HepG2 (cell line): ENCODE data around the gene KLHDC7A. TPM values are rescaled to one million over a fixed set of nuclear protein-coding genes. Genes with fewer than 3 reads are reported as not detected.

Experiments
- ATAC-seq: fragments of 200-7000 bp; cut with Tn5 transposase; 3 replicates; pipeline ENCODE4 v1.9.1; 2020; ENCODE audit warnings: mild to moderate bottlenecking, moderate library complexity
- Bru-seq: library from RNA; stranded (reverse); fragments of 400-500 nt; gene quantifications from one replicate; lab custom pipeline; 2021; lab: Mats Ljungman, UMichigan
- BruChase-seq, 2 experiments: library from RNA; stranded (reverse); fragments of 400-500 nt; gene quantifications; one replicate each; lab custom pipeline; 2021; lab: Mats Ljungman, UMichigan
- BruUV-seq: library from RNA; stranded (reverse); fragments of 400-500 nt; replicated peaks from 2 replicates; lab custom pipeline; 2021; lab: Mats Ljungman, UMichigan
- CTCF ChIA-PET: fragments of 300-600 bp; formaldehyde crosslinking; extraction: SDS; loops from one replicate; lab custom pipeline; 2021; ENCODE audit warnings: low total read pairs, inconsistent platforms, low intra/inter-chr PET ratio; lab: Yijun Ruan, JAX
- POLR2A ChIA-PET: fragments of 350-600 bp; sonication (Branson Sonifier 250); formaldehyde crosslinking; loops from one replicate; lab custom pipeline; 2020; ENCODE audit warnings: antibody characterized with exemption, inconsistent platforms; lab: Yijun Ruan, JAX
- DNase-seq: peaks from one replicate; pipeline ENCODE4 v3.0.0-alpha.2; 2015; ENCODE audit warnings: low spot score
- FAIRE-seq: peaks from 3 replicates; lab custom pipeline; 2011; peaks lifted over from hg19 to GRCh38; lab: Jason Lieb, UNC
- H2AFZ ChIP-seq: one replicate; pipeline ENCODE4 v1.6.1; 2011; ENCODE audit warnings: low read length, inconsistent platforms
- H3K27ac ChIP-seq: fragments of 300-600 bp; 3 replicates; pipeline ENCODE4 v1.8.0; 2011; ENCODE audit warnings: mixed run types, mild to moderate bottlenecking, mixed read lengths, low read length, inconsistent platforms; ENCODE audit not compliant: insufficient read depth; ENCODE audit errors: extremely low read length
- H3K27me3 ChIP-seq, 2 experiments: fragments of 200-600 bp in 1 of 2; 2 replicates in 1 of 2; 3 replicates in 1 of 2; pipeline versions ENCODE4 v1.6.0 to v1.8.0; 2011; ENCODE audit warnings: low read length in 2 of 2, mild to moderate bottlenecking in 2 of 2, moderate library complexity in 2 of 2, inconsistent platforms in 1 of 2; ENCODE audit not compliant: insufficient read depth in 2 of 2, control insufficient read depth in 1 of 2
- H3K36me3 ChIP-seq, 2 experiments: fragments of 200-600 bp in 1 of 2; replicated peaks in 1 of 2; 2 replicates in 1 of 2; 3 replicates in 1 of 2; pipeline versions ENCODE4 v1.5.1 to v1.8.0; 2011; ENCODE audit warnings: low read length in 2 of 2, inconsistent platforms in 1 of 2; ENCODE audit not compliant: insufficient read depth in 2 of 2, control insufficient read depth in 1 of 2
- H3K4me1 ChIP-seq: 2 replicates; pipeline ENCODE4 v1.5.1; 2012; ENCODE audit warnings: low read length, inconsistent platforms; ENCODE audit not compliant: insufficient read depth
- H3K4me2 ChIP-seq: 2 replicates; pipeline ENCODE4 v1.6.0; 2011; ENCODE audit warnings: low read depth, low read length, inconsistent platforms
- H3K4me3 ChIP-seq, 3 experiments: fragments of 200-600 bp in 1 of 3; sonication (generic), shearing (Covaris generic) in 1 of 3; replicated peaks in 1 of 3; 2 replicates each; pipeline ENCODE4 v1.5.1; 2011 to 2016; ENCODE audit warnings: low read length in 3 of 3, inconsistent platforms in 2 of 3, low read depth in 2 of 3, mild to moderate bottlenecking in 2 of 3, control low read depth in 1 of 3, mixed read lengths in 1 of 3; ENCODE audit not compliant: insufficient read depth in 1 of 3
- H3K79me2 ChIP-seq: one replicate; pipeline ENCODE4 v1.6.1; 2011; ENCODE audit warnings: low read length, inconsistent platforms; ENCODE audit not compliant: insufficient read depth
- H3K9ac ChIP-seq: 2 replicates; pipeline ENCODE4 v1.6.0; 2011; ENCODE audit warnings: mild to moderate bottlenecking, low read depth, low read length, inconsistent platforms; ENCODE audit not compliant: insufficient read depth
- H3K9me3 ChIP-seq: 2 replicates; pipeline ENCODE4 v1.5.1; 2012; ENCODE audit warnings: mild to moderate bottlenecking, low read length
- H4K20me1 ChIP-seq: 2 replicates; pipeline ENCODE4 v1.6.0; 2011; ENCODE audit warnings: inconsistent platforms, mild to moderate bottlenecking, low read length, moderate library complexity; ENCODE audit not compliant: insufficient read depth
- ELF3 ChIP-seq: IDR thresholded peaks from 2 replicates; pipeline ENCODE4 v1.6.1; 2016; ENCODE audit warnings: missing genetic modification reagents, missing compliant biosample characterization
- GATAD2A ChIP-seq: IDR thresholded peaks from 2 replicates; pipeline ENCODE4 v1.6.1; 2016
- HNF4A ChIP-seq: sonication (generic); formaldehyde crosslinking; IDR thresholded peaks from 2 replicates; pipeline ENCODE4 v1.4.0; 2020; ENCODE audit warnings: missing genetic modification reagents
- NFYB ChIP-seq: sonication (generic); formaldehyde crosslinking; IDR thresholded peaks from 2 replicates; pipeline ENCODE4 v1.4.0; 2020; ENCODE audit warnings: missing genetic modification reagents
- ZNF547 ChIP-seq: sonication (generic); formaldehyde crosslinking; IDR thresholded peaks from 2 replicates; pipeline ENCODE4 v1.5.1; 2020; ENCODE audit warnings: mild to moderate bottlenecking, missing genetic modification reagents
- ZNF841 ChIP-seq: sonication (generic); formaldehyde crosslinking; IDR thresholded peaks from 2 replicates; pipeline ENCODE4 v1.8.1; 2023; ENCODE audit warnings: missing genetic modification reagents, borderline replicate concordance
- WGBS: methylation state at CpG from one replicate; pipeline ENCODE4 v1.1.6; 2017; ENCODE audit warnings: low lambda C conversion rate; 5-methylcytosine and 5-hydroxymethylcytosine counted together
- in situ Hi-C: cut with HindIII; loops from 2 replicates; pipeline ENCODE4 v1.10.0; 2017; ENCODE audit warnings: low pct_unique_long_range_greater_than_20kb; ENCODE audit not compliant: extremely low pct_ligation_motif_present
- intact Hi-C: fragments of 100-400 bp; cut with micrococcal nuclease; formaldehyde crosslinking; loops from one replicate; pipeline ENCODE4 v1.10.0; 2022; ENCODE audit not compliant: unreplicated experiment
- long read RNA-seq, 2 experiments: library from RNA in 1 of 2; library from polyadenylated mRNA in 1 of 2; stranded (forward) in 1 of 2; unstranded in 1 of 2; transcript quantifications; one replicate each; pipeline ENCODE4 v2.0.0, GENCODE V29; 2019 to 2022
- polyA minus RNA-seq, 3 experiments: library from RNA; depleted of rRNA, polyadenylated mRNA; stranded (reverse); fragments of >200 nt; gene quantifications; 2 replicates each; pipeline ENCODE4 v1.2.3, GENCODE V29; 2011; ENCODE audit warnings: low replicate concordance in 1 of 3
- polyA plus RNA-seq, 8 experiments: library from polyadenylated mRNA; depleted of rRNA in 3 of 8; stranded (reverse) in 7 of 8; unstranded in 1 of 8; fragments of >200 nt; fragmentation: Illumina TruSeq in 4 of 8; extraction: Trizol in 4 of 8; gene quantifications; 2 replicates each; pipeline versions ENCODE4 v1.2.1 to v1.2.3, GENCODE V29; 2011 to 2016; ENCODE audit warnings: low read depth in 4 of 8, missing spikeins in 1 of 8, mixed read lengths in 1 of 8; ENCODE audit not compliant: insufficient read depth in 1 of 8
- total RNA-seq, 5 experiments: library from RNA; depleted of rRNA; stranded (reverse); fragments of >200 nt; fragmentation: Illumina TruSeq; extraction: Trizol; gene quantifications; 2 replicates each; pipeline ENCODE4 v1.2.3, GENCODE V29; 2016; ENCODE audit warnings: low read depth in 1 of 5
- TF ChIP-seq, protein P1 (sequence below), 2 experiments: fragments of 450-650 bp in 1 of 2; sonication (generic) in 1 of 2; formaldehyde crosslinking; IDR thresholded peaks; 2 replicates each; pipeline versions ENCODE4 v1.5.0 to v1.8.0; 2020 to 2022; ENCODE audit warnings: mild to moderate bottlenecking in 1 of 2, missing genetic modification reagents in 1 of 2
- TF ChIP-seq, protein P2 (sequence below): sonication (generic); formaldehyde crosslinking; IDR thresholded peaks from 2 replicates; pipeline ENCODE4 v1.4.0; 2020; ENCODE audit warnings: missing genetic modification reagents
- TF ChIP-seq, protein P3 (sequence below): sonication (generic); formaldehyde crosslinking; IDR thresholded peaks from 2 replicates; pipeline ENCODE4 v1.8.0; 2022; ENCODE audit warnings: mild to moderate bottlenecking, missing genetic modification reagents, borderline replicate concordance
- TF ChIP-seq, protein P4 (sequence below): IDR thresholded peaks from 2 replicates; pipeline ENCODE4 v1.6.1; 2016; ENCODE audit warnings: mild to moderate bottlenecking

The KLHDC7A gene
- total RNA-seq (2016; rRNA removed; fragmentation: Illumina TruSeq; extraction: Trizol), result 0.53 and 1.8 TPM in 2 replicates
- 0.18 and 0.30 TPM in 2 replicates for total RNA-seq (2016; cell fraction: cytosol; rRNA removed; fragmentation: Illumina TruSeq; extraction: Trizol; ENCODE audit: low read depth)
- 0.67 and 1.9 TPM in 2 replicates for total RNA-seq (2016; cell fraction: insoluble cytoplasmic fraction; rRNA removed; fragmentation: Illumina TruSeq; extraction: Trizol)
- total RNA-seq (2016; cell fraction: membrane; rRNA removed; fragmentation: Illumina TruSeq; extraction: Trizol), result 0.34 TPM in 2 replicates
- 2.4 and 2.7 TPM in 2 replicates for total RNA-seq (2016; cell fraction: nucleus; rRNA removed; fragmentation: Illumina TruSeq; extraction: Trizol)
- 0.15 and 0.24 TPM in 2 replicates for polyA plus RNA-seq (2011; rRNA removed)
- 0.17 TPM in 2 replicates for polyA plus RNA-seq (2011; cell fraction: cytosol; rRNA removed)
- 0.77 and 0.85 TPM in 2 replicates for polyA plus RNA-seq (2011; cell fraction: nucleus; rRNA removed)
- 0.24 and 0.62 TPM in 2 replicates for polyA plus RNA-seq (2012)
- 0.11 and 0.12 TPM in 2 replicates for polyA plus RNA-seq (2016; cell fraction: cytosol; fragmentation: Illumina TruSeq; extraction: Trizol; ENCODE audit: low read depth)
- 0.47 and 0.52 TPM in 2 replicates for polyA plus RNA-seq (2016; cell fraction: insoluble cytoplasmic fraction; fragmentation: Illumina TruSeq; extraction: Trizol; ENCODE audit: low read depth)
- polyA plus RNA-seq (2016; cell fraction: membrane; fragmentation: Illumina TruSeq; extraction: Trizol; ENCODE audit: low read depth), result 0.19 and 0.21 TPM in 2 replicates
- polyA plus RNA-seq (2016; cell fraction: nucleus; fragmentation: Illumina TruSeq; extraction: Trizol; ENCODE audit: insufficient read depth, low read depth), result 2.2 and 3.4 TPM in 2 replicates
- polyA minus RNA-seq (2011; rRNA and poly(A)+ RNA removed; ENCODE audit: low replicate concordance), result 0.84 TPM in 1 of 2 replicates, not detected in the other
- 0.26 and 0.40 TPM in 2 replicates for polyA minus RNA-seq (2011; cell fraction: cytosol; rRNA and poly(A)+ RNA removed)
- 2.3 and 3.1 TPM in 2 replicates for polyA minus RNA-seq (2011; cell fraction: nucleus; rRNA and poly(A)+ RNA removed)
- Bru-seq, nascent RNA, result percentile 51 among the genes with signal in this experiment
- percentile 41 among the genes with signal in this experiment for BruChase-seq, experiment 1, labeled RNA remaining after a 6-hour chase
- BruChase-seq, experiment 2, labeled RNA remaining after a 2-hour chase, result percentile 49 among the genes with signal in this experiment
- long read RNA-seq, experiment 1, result 0 reads
- long read RNA-seq, experiment 2, full-length matches to known transcripts, result 2 of 2 reads
- long read RNA-seq, experiment 2, partial matches to known transcripts, result 0 of 2 reads
- long read RNA-seq, experiment 2, other reads (novel, unspliced or antisense), result 0 of 2 reads

DNA sequence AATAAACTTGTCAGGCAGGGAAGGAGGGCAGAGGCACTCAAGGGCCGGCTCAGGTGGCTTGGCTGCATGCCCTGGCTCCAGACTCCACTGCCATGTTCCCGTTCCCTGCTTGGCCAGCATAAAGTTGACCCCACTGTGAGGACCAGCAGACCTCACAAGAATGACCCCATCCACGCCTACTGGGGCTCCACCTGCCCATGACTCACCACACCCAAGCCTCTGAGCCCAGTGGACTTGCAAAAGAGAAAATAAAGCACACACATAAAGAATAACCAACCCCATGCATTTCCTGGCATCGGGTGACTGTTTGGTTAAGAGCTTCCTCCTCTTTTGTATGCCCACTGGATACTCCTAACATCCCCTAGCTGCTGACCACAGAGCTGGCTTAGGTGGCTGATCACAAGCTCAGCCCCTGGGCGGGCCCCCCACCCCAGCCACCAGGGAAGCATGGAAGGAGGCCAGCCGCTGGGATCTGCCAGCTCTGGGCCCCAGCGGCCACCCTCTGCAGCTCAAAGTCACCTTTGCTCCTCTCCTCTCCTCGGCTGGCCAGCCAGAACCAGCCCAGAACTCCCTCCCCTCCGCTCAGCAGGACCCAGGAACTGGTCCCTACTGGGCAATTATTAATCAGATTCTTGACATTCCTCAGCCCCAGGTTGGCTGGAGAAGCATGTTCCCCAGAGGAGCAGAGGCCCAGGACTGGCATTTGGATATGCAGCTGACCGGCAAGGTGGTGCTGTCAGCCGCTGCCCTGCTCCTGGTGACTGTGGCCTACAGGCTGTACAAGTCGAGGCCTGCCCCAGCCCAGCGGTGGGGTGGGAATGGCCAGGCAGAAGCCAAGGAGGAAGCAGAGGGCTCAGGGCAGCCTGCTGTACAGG lies at the start of gene KLHDC7A:
Gene KLHDC7A (plus strand): TSS at position 616 of the 875 bp plus-strand sequence. CDS start 52 bp downstream, at position 668.
- no peak within 1 kb of the TSS for H2AFZ ChIP-seq
- 0 out of 5 replicates have a peak, but pooled peaks cover 0 to 3% of the 10 kb centered on the region in 2 experiments for H3K27me3 ChIP-seq
- no peaks in the 10 kb centered on the region for H4K20me1 ChIP-seq
- peak within 1 kb of the TSS; percentile 45 to 68 (median 46); a peak in 5 of 6 replicates for H3K4me3 ChIP-seq
- peak; percentile 97 for ATAC-seq
- FAIRE-seq, result peak; percentile 96
- intact Hi-C loops, result loop anchor here (1.0 kb wide), 1 partner anchor 35 kb away; no protein-coding TSS in a partner anchor
- CTCF ChIA-PET, result no interaction called here
- peak within 1 kb of the TSS; percentile 29 for H3K9ac ChIP-seq
- no peaks in the 10 kb centered on the region for H3K79me2 ChIP-seq
- POLR2A ChIA-PET, result interaction anchor here (0.7 to 1.7 kb wide), 5 partner anchors 9 to 35 kb away, joined by 3 to 10 read pairs (median 4); no protein-coding TSS in a partner anchor
- H3K9me3 ChIP-seq, result no peaks in the 10 kb centered on the region
- in situ Hi-C loops, result no loop called here
- H3K4me1 ChIP-seq, result peaks cover 44% of the 10 kb centered on the region
- peak within 1 kb of the TSS; percentile 24 for H3K27ac ChIP-seq
- no peaks in the 10 kb centered on the region for H3K36me3 ChIP-seq
- BruUV-seq, result no TSS peak
- 3% methylated on average over 5 of the region's 13 CpGs for WGBS
- DNase-seq, result peak; percentile 91
- peak within 1 kb of the TSS; percentile 86 for H3K4me2 ChIP-seq
- no peak for TF ChIP-seq ELF3 (CRISPR knock-in tag)
- TF ChIP-seq HNF4A (CRISPR knock-in tag), result peak; percentile 62
- TF ChIP-seq ZNF841 (CRISPR knock-in tag), result no peak
- TF ChIP-seq, protein P1, sequence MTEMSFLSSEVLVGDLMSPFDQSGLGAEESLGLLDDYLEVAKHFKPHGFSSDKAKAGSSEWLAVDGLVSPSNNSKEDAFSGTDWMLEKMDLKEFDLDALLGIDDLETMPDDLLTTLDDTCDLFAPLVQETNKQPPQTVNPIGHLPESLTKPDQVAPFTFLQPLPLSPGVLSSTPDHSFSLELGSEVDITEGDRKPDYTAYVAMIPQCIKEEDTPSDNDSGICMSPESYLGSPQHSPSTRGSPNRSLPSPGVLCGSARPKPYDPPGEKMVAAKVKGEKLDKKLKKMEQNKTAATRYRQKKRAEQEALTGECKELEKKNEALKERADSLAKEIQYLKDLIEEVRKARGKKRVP (CRISPR knock-in tag; IDR thresholded peaks at IDR 0.05), result no peak
- TF ChIP-seq ZNF547 (CRISPR knock-in tag), result peak; percentile 81; the same call in 1 of the 2 replicates
- peak; percentile 11; the same call in 1 of the 2 replicates for TF ChIP-seq NFYB (CRISPR knock-in tag)
- 0 out of 2 replicates have a peak, but pooled peaks have one; percentile 36 for TF ChIP-seq GATAD2A (CRISPR knock-in tag)
- TF ChIP-seq, protein P2, sequence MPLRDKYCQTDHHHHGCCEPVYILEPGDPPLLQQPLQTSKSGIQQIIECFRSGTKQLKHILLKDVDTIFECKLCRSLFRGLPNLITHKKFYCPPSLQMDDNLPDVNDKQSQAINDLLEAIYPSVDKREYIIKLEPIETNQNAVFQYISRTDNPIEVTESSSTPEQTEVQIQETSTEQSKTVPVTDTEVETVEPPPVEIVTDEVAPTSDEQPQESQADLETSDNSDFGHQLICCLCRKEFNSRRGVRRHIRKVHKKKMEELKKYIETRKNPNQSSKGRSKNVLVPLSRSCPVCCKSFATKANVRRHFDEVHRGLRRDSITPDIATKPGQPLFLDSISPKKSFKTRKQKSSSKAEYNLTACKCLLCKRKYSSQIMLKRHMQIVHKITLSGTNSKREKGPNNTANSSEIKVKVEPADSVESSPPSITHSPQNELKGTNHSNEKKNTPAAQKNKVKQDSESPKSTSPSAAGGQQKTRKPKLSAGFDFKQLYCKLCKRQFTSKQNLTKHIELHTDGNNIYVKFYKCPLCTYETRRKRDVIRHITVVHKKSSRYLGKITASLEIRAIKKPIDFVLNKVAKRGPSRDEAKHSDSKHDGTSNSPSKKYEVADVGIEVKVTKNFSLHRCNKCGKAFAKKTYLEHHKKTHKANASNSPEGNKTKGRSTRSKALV, result peak; percentile 40; the same call in 1 of the 2 replicates
- TF ChIP-seq, protein P3, sequence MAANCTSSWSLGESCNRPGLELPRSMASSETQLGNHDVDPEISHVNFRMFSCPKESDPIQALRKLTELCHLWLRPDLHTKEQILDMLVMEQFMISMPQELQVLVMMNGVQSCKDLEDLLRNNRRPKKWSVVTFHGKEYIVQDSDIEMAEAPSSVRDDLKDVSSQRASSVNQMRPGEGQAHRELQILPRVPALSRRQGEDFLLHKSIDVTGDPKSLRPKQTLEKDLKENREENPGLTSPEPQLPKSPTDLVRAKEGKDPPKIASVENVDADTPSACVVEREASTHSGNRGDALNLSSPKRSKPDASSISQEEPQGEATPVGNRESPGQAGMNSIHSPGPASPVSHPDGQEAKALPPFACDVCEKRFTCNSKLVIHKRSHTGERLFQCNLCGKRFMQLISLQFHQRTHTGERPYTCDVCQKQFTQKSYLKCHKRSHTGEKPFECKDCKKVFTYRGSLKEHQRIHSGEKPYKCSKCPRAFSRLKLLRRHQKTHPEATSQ, result no peak
- TF ChIP-seq, protein P4, sequence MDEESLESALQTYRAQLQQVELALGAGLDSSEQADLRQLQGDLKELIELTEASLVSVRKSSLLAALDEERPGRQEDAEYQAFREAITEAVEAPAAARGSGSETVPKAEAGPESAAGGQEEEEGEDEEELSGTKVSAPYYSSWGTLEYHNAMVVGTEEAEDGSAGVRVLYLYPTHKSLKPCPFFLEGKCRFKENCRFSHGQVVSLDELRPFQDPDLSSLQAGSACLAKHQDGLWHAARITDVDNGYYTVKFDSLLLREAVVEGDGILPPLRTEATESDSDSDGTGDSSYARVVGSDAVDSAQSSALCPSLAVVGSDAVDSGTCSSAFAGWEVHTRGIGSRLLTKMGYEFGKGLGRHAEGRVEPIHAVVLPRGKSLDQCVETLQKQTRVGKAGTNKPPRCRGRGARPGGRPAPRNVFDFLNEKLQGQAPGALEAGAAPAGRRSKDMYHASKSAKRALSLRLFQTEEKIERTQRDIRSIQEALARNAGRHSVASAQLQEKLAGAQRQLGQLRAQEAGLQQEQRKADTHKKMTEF (CRISPR knock-in tag), result peak; percentile 64
